NCI-H2227 (cell line): ENCODE data around the gene TH.

Experiments used
- DNase-seq: peaks from one replicate; lab custom pipeline; 2025; ENCODE audit not compliant: unreplicated experiment; lab: John Stamatoyannopoulos, UW

The TH gene

GRCh38 chr11:2143799-2144543, 27.6 kb downstream of the TH start:
- DNase-seq = no peak

GRCh38 chr11:2143477-2143798, 28.2 kb downstream of the TH start:
- no peak for DNase-seq

- DNase-seq = no peak
Observed at GRCh38 chr11:2142762-2143202, 28.8 kb downstream of the TH start.

GRCh38 chr11:2142300-2142759, 29.3 kb downstream of the TH start:
- no peak for DNase-seq

GRCh38 chr11:2140411-2141400, 30.9 kb downstream of the TH start:
- DNase-seq = no peak

- no peak for DNase-seq
Observed at GRCh38 chr11:2139621-2140337, 31.8 kb downstream of the TH start.

- peak; percentile 72 for DNase-seq
Observed at GRCh38 chr11:2139123-2139521, 32.5 kb downstream of the TH start, which contains the start of gene IGF2. IGF2 (minus strand) TSS chr11:2139389; CDS start chr11:2135523, 3,866 bp downstream.

GRCh38 chr11:2138431-2139122, 33.0 kb downstream of the TH start:
- DNase-seq = peak; percentile 80

GRCh38 chr11:2138068-2138430, 33.6 kb downstream of the TH start:
- DNase-seq = peak; percentile 57

- peak; percentile 83 for DNase-seq
Observed at GRCh38 chr11:2137202-2138067, 34.2 kb downstream of the TH start.

- no peak for DNase-seq
Observed at GRCh38 chr11:2136952-2137201, 34.7 kb downstream of the TH start.

GRCh38 chr11:2136209-2136951, 35.2 kb downstream of the TH start:
- DNase-seq = no peak

GRCh38 chr11:2135648-2136201, 35.9 kb downstream of the TH start:
- DNase-seq = no peak

- no peak for DNase-seq
Observed at GRCh38 chr11:2135018-2135569, 36.5 kb downstream of the TH start.

GRCh38 chr11:2134022-2135010, 37.3 kb downstream of the TH start:
- DNase-seq = no peak

GRCh38 chr11:2133241-2134021, 38.2 kb downstream of the TH start:
- DNase-seq = no peak

- DNase-seq = no peak
Observed at GRCh38 chr11:2132874-2133240, 38.8 kb downstream of the TH start.
